Measurements from ENCODE around the gene DOCK11. TPM values are rescaled to one million over a fixed set of nuclear protein-coding genes. Genes with fewer than 3 reads are reported as not detected.

The DOCK11 gene
- total and polyA plus RNA-seq, 2 donors (not counting 3 experiments of a cell fraction or from before 2014, with no cell fraction given): 0.37 to 0.86 TPM

- peak; percentile 70 for FAIRE-seq
These were observed 199.0 kb downstream of the DOCK11 start for GRCh38 chrX:118694638-118695037.

More at GRCh38 chrX:118694638-118695037, 199.0 kb downstream of the DOCK11 start:
- no peak overlapping the region for H2AFZ ChIP-seq (ENCODE audit: low read depth, low read length)
- dilution Hi-C loops (cut with MboI; ENCODE audit: extremely low pct_ligation_motif_present, low sequenced_read_pairs) (no loop called here), intact Hi-C loops (cut with micrococcal nuclease) (loop anchor here (1.0 kb wide), 1 partner anchor 33 kb away; the partner anchor contains the start of gene IL13RA1)
- ChIA-PET POLR2A (no interaction called here), CTCF (no interaction called here)
- H3K36me3 ChIP-seq (ENCODE audit: control insufficient read depth in 2 of 2, extremely low read depth in 1 of 2, insufficient read depth in 2 of 2, low read length in 2 of 2): no peaks in the 10 kb centered on the region
- H3K4me2 ChIP-seq (ENCODE audit: insufficient read depth, low read length): peak overlapping the region; percentile 24
- no peak overlapping the region for H3K9ac ChIP-seq (replicated peaks; ENCODE audit: extremely low read depth, insufficient read depth, low read length)
- peak overlapping the region; percentile 37 for H3K27ac ChIP-seq (ENCODE audit: insufficient read depth, low read depth, low read length)
- H3K27me3 ChIP-seq (ENCODE audit: control insufficient read depth in 2 of 2, insufficient read depth in 2 of 2, low read length in 2 of 2): no peaks in the 10 kb centered on the region
- BruUV-seq (replicated peaks): no TSS peak
- peak; percentile 41 for DNase-seq (ENCODE audit: low read depth, low spot score)
- TF ChIP-seq POLR2AphosphoS5 (IDR thresholded peaks at IDR 0.05; ENCODE audit: insufficient read depth, low read depth, low read length) (no peak), EZH2 (IDR thresholded peaks at IDR 0.05; ENCODE audit: borderline replicate concordance, low read depth, low read length, severe bottlenecking) (no peak), MAX (IDR thresholded peaks at IDR 0.05; ENCODE audit: insufficient read depth, insufficient read length) (no peak), GATA2 (IDR thresholded peaks at IDR 0.05; ENCODE audit: insufficient read depth, insufficient read length, low read depth, low read length) (no peak), JUN (IDR thresholded peaks at IDR 0.05; ENCODE audit: borderline replicate concordance, insufficient read depth, insufficient read length, low read depth) (no peak), MYC (IDR thresholded peaks at IDR 0.05; ENCODE audit: low read depth, low read length) (no peak), POLR2A (IDR thresholded peaks at IDR 0.05; ENCODE audit: low read depth, low read length) (no peak), CTCF (IDR thresholded peaks at IDR 0.05; ENCODE audit: extremely low read depth in 1 of 2, insufficient read depth in 1 of 2, low read depth in 1 of 2, low read length in 2 of 2) (no peak), FOS (IDR thresholded peaks at IDR 0.05; ENCODE audit: borderline replicate concordance, insufficient read depth, low read length) (no peak)
- H4K20me1 ChIP-seq (replicated peaks; ENCODE audit: control insufficient read depth, extremely low read depth, insufficient read depth, low read length): no peaks in the 10 kb centered on the region
- no peaks in the 10 kb centered on the region for H3K9me1 ChIP-seq (replicated peaks; ENCODE audit: control insufficient read depth, extremely low read depth, insufficient read depth, low read length)
- H3K9me3 ChIP-seq (replicated peaks; ENCODE audit: control insufficient read depth, insufficient read depth, low read length): no peaks in the 10 kb centered on the region
- H3K4me1 ChIP-seq (ENCODE audit: control insufficient read depth, extremely low read depth, insufficient read depth, low read length): peaks cover 24% of the 10 kb centered on the region
- H3K4me3 ChIP-seq (replicated peaks in 1 of 3; ENCODE audit: insufficient read depth in 1 of 3, low read depth in 1 of 3, low read length in 3 of 3): no peak overlapping the region
- H3K79me2 ChIP-seq (ENCODE audit: control insufficient read depth, insufficient read depth, low read length): no peaks in the 10 kb centered on the region
